ENCODE results near the gene OLFM1.

Gene OLFM1

DNA sequence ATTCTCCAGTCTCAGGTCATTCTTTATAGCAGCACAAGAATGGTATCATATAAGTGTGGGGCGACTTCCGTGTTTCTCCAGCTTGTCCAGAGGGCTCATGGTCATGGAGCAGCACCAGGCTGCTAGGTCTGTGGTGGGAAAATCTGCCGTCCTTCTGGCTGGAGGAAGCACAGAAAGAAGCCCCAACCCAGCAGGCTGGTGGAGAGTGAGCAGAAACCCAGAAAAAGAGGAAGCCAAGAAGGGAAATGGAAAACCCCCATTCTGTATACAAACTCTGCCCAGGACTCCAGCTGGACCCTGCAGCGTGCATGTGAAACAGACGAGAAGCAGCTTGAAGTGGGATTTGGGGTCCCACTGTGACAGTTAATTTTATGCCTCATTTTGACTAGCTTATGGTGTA is 34.3 kb upstream of the OLFM1 start:
- TF ChIP-seq, protein P1, sequence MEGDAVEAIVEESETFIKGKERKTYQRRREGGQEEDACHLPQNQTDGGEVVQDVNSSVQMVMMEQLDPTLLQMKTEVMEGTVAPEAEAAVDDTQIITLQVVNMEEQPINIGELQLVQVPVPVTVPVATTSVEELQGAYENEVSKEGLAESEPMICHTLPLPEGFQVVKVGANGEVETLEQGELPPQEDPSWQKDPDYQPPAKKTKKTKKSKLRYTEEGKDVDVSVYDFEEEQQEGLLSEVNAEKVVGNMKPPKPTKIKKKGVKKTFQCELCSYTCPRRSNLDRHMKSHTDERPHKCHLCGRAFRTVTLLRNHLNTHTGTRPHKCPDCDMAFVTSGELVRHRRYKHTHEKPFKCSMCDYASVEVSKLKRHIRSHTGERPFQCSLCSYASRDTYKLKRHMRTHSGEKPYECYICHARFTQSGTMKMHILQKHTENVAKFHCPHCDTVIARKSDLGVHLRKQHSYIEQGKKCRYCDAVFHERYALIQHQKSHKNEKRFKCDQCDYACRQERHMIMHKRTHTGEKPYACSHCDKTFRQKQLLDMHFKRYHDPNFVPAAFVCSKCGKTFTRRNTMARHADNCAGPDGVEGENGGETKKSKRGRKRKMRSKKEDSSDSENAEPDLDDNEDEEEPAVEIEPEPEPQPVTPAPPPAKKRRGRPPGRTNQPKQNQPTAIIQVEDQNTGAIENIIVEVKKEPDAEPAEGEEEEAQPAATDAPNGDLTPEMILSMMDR (conservative IDR thresholded peaks at IDR 0.05; ENCODE audit: low read depth, low read length), result no peak
- Histone ChIP-seq H2AFZ (ENCODE audit: low read depth) (no peak overlapping the region), H3K4me2 (no peak overlapping the region), H3K4me1 (ENCODE audit: low read depth, poor library complexity, severe bottlenecking) (no peaks in the 10 kb centered on the region), H3K79me2 (ENCODE audit: insufficient read depth, low read depth) (no peaks in the 10 kb centered on the region), H3K36me3 (ENCODE audit: insufficient read depth) (no peaks in the 10 kb centered on the region), H3K4me3 (IDR thresholded peaks at IDR 0.05; ENCODE audit: insufficient read depth, low read depth, low read length) (no peak overlapping the region), H3K27me3 (ENCODE audit: insufficient read depth, low read depth) (peaks cover 26% of the 10 kb centered on the region), H4K20me1 (ENCODE audit: insufficient read depth) (no peaks in the 10 kb centered on the region), H3K27ac (no peak overlapping the region), H3K9ac (no peak overlapping the region)

- TF ChIP-seq, protein P1 (conservative IDR thresholded peaks at IDR 0.05; ENCODE audit: low read depth, low read length), result no peak
- no peak overlapping the region for H3K4me3 ChIP-seq (IDR thresholded peaks at IDR 0.05; ENCODE audit: insufficient read depth, low read depth, low read length)
These were observed 32.3 kb upstream of the OLFM1 start for GRCh38 chr9:135055181-135055580.

GRCh38 chr9:135056541-135056940 is 30.9 kb upstream of the OLFM1 start:
- TF ChIP-seq, protein P1 (conservative IDR thresholded peaks at IDR 0.05; ENCODE audit: low read depth, low read length), result no peak
- Histone ChIP-seq H4K20me1 (ENCODE audit: insufficient read depth) (no peaks in the 10 kb centered on the region), H3K27me3 (ENCODE audit: insufficient read depth, low read depth) (peaks cover 26% of the 10 kb centered on the region), H3K4me3 (IDR thresholded peaks at IDR 0.05; ENCODE audit: insufficient read depth, low read depth, low read length) (no peak overlapping the region), H3K4me1 (ENCODE audit: low read depth, poor library complexity, severe bottlenecking) (no peaks in the 10 kb centered on the region), H3K79me2 (ENCODE audit: insufficient read depth, low read depth) (no peaks in the 10 kb centered on the region), H3K27ac (no peak overlapping the region), H3K36me3 (ENCODE audit: insufficient read depth) (no peaks in the 10 kb centered on the region), H2AFZ (ENCODE audit: low read depth) (no peak overlapping the region), H3K9ac (no peak overlapping the region), H3K4me2 (no peak overlapping the region)

More at GRCh38 chr9:135055181-135055580, 32.3 kb upstream of the OLFM1 start:
- no peaks in the 10 kb centered on the region for H3K79me2 ChIP-seq (ENCODE audit: insufficient read depth, low read depth)
- peaks cover 31% of the 10 kb centered on the region for H3K27me3 ChIP-seq (ENCODE audit: insufficient read depth, low read depth)
- H3K36me3 ChIP-seq (ENCODE audit: insufficient read depth), result no peaks in the 10 kb centered on the region
- H4K20me1 ChIP-seq (ENCODE audit: insufficient read depth), result no peaks in the 10 kb centered on the region
- no peak overlapping the region for H3K4me2 ChIP-seq
- no peak overlapping the region for H3K9ac ChIP-seq
- no peak overlapping the region for H3K27ac ChIP-seq
- no peaks in the 10 kb centered on the region for H3K4me1 ChIP-seq (ENCODE audit: low read depth, poor library complexity, severe bottlenecking)
- H2AFZ ChIP-seq (ENCODE audit: low read depth), result no peak overlapping the region

GRCh38 chr9:135060461-135061116 is 26.9 kb upstream of the OLFM1 start:
- TF ChIP-seq, protein P1 (conservative IDR thresholded peaks at IDR 0.05; ENCODE audit: low read depth, low read length), result no peak
- H3K4me2 ChIP-seq, result no peak overlapping the region
- no peak overlapping the region for H2AFZ ChIP-seq (ENCODE audit: low read depth)
- H3K4me1 ChIP-seq (ENCODE audit: low read depth, poor library complexity, severe bottlenecking), result no peaks in the 10 kb centered on the region
- no peak overlapping the region for H3K9ac ChIP-seq
- H3K36me3 ChIP-seq (ENCODE audit: insufficient read depth), result no peaks in the 10 kb centered on the region
- no peaks in the 10 kb centered on the region for H4K20me1 ChIP-seq (ENCODE audit: insufficient read depth)
- H3K27me3 ChIP-seq (ENCODE audit: insufficient read depth, low read depth), result peaks cover 11% of the 10 kb centered on the region
- no peak overlapping the region for H3K4me3 ChIP-seq (IDR thresholded peaks at IDR 0.05; ENCODE audit: insufficient read depth, low read depth, low read length)
- H3K27ac ChIP-seq, result no peak overlapping the region
- no peaks in the 10 kb centered on the region for H3K79me2 ChIP-seq (ENCODE audit: insufficient read depth, low read depth)

Measured in KMS-11 (cell line).